Measurements from ENCODE around the gene REV3L. TPM values are rescaled to one million over a fixed set of nuclear protein-coding genes. Genes with fewer than 3 reads are reported as not detected.

REV3L gene
- total RNA-seq, 1 experiment from 2014 or later = 5.7 TPM

- Mint-ChIP-seq H3K9me3 (no peaks in the 10 kb centered on the region), H3K4me3 (no peak overlapping the region), H3K27ac (no peak overlapping the region), H3K36me3 (peaks cover 2% of the 10 kb centered on the region; the same call in 1 of the 2 replicates), H3K4me1 (no peaks in the 10 kb centered on the region), H3K27me3 (ENCODE audit: low read depth) (no peaks in the 10 kb centered on the region)
- DNase-seq (ENCODE audit: low spot score) (no peak), ATAC-seq (no peak)
- ChIA-PET CTCF (no interaction called here), POLR2A (no interaction called here)
- TF ChIP-seq CDX4 (CRISPR knock-in tag; IDR thresholded peaks at IDR 0.05; ENCODE audit: borderline replicate concordance) = no peak
- no peak for TF ChIP-seq GTF2I (CRISPR knock-in tag; conservative IDR thresholded peaks at IDR 0.05)
- TF ChIP-seq, protein P1, sequence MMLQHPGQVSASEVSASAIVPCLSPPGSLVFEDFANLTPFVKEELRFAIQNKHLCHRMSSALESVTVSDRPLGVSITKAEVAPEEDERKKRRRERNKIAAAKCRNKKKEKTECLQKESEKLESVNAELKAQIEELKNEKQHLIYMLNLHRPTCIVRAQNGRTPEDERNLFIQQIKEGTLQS (CRISPR knock-in tag; conservative IDR thresholded peaks at IDR 0.05) = no peak
- TF ChIP-seq, protein P2, sequence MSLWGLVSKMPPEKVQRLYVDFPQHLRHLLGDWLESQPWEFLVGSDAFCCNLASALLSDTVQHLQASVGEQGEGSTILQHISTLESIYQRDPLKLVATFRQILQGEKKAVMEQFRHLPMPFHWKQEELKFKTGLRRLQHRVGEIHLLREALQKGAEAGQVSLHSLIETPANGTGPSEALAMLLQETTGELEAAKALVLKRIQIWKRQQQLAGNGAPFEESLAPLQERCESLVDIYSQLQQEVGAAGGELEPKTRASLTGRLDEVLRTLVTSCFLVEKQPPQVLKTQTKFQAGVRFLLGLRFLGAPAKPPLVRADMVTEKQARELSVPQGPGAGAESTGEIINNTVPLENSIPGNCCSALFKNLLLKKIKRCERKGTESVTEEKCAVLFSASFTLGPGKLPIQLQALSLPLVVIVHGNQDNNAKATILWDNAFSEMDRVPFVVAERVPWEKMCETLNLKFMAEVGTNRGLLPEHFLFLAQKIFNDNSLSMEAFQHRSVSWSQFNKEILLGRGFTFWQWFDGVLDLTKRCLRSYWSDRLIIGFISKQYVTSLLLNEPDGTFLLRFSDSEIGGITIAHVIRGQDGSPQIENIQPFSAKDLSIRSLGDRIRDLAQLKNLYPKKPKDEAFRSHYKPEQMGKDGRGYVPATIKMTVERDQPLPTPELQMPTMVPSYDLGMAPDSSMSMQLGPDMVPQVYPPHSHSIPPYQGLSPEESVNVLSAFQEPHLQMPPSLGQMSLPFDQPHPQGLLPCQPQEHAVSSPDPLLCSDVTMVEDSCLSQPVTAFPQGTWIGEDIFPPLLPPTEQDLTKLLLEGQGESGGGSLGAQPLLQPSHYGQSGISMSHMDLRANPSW (CRISPR knock-in tag; conservative IDR thresholded peaks at IDR 0.05; ENCODE audit: low read depth) = no peak
- no peak for TF ChIP-seq E2F1 (CRISPR knock-in tag; IDR thresholded peaks at IDR 0.05)
- TF ChIP-seq FOXK1 (CRISPR knock-in tag; IDR thresholded peaks at IDR 0.05) = no peak
- TF ChIP-seq, protein P3, sequence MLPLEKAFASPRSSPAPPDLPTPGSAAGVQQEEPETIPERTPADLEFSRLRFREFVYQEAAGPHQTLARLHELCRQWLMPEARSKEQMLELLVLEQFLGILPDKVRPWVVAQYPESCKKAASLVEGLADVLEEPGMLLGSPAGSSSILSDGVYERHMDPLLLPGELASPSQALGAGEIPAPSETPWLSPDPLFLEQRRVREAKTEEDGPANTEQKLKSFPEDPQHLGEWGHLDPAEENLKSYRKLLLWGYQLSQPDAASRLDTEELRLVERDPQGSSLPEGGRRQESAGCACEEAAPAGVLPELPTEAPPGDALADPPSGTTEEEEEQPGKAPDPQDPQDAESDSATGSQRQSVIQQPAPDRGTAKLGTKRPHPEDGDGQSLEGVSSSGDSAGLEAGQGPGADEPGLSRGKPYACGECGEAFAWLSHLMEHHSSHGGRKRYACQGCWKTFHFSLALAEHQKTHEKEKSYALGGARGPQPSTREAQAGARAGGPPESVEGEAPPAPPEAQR (CRISPR knock-in tag; IDR thresholded peaks at IDR 0.05) = no peak
- no peak for TF ChIP-seq USF1 (CRISPR knock-in tag; IDR thresholded peaks at IDR 0.05)
- no peak for TF ChIP-seq CBFB (CRISPR knock-in tag; IDR thresholded peaks at IDR 0.05; ENCODE audit: low read depth)
- TF ChIP-seq, protein P4, sequence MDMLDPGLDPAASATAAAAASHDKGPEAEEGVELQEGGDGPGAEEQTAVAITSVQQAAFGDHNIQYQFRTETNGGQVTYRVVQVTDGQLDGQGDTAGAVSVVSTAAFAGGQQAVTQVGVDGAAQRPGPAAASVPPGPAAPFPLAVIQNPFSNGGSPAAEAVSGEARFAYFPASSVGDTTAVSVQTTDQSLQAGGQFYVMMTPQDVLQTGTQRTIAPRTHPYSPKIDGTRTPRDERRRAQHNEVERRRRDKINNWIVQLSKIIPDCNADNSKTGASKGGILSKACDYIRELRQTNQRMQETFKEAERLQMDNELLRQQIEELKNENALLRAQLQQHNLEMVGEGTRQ (CRISPR knock-in tag; IDR thresholded peaks at IDR 0.05) = no peak
- TF ChIP-seq, protein P5, sequence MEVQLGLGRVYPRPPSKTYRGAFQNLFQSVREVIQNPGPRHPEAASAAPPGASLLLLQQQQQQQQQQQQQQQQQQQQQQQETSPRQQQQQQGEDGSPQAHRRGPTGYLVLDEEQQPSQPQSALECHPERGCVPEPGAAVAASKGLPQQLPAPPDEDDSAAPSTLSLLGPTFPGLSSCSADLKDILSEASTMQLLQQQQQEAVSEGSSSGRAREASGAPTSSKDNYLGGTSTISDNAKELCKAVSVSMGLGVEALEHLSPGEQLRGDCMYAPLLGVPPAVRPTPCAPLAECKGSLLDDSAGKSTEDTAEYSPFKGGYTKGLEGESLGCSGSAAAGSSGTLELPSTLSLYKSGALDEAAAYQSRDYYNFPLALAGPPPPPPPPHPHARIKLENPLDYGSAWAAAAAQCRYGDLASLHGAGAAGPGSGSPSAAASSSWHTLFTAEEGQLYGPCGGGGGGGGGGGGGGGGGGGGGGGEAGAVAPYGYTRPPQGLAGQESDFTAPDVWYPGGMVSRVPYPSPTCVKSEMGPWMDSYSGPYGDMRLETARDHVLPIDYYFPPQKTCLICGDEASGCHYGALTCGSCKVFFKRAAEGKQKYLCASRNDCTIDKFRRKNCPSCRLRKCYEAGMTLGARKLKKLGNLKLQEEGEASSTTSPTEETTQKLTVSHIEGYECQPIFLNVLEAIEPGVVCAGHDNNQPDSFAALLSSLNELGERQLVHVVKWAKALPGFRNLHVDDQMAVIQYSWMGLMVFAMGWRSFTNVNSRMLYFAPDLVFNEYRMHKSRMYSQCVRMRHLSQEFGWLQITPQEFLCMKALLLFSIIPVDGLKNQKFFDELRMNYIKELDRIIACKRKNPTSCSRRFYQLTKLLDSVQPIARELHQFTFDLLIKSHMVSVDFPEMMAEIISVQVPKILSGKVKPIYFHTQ (CRISPR knock-in tag; IDR thresholded peaks at IDR 0.05) = no peak
- TF ChIP-seq ZNF532 (CRISPR knock-in tag; IDR thresholded peaks at IDR 0.05; ENCODE audit: borderline replicate concordance) = no peak
Measured at GRCh38 chr6:111329882-111330633, 153.0 kb downstream of the REV3L start.

Data from WTC11 (cell line).